ENCODE results near the gene MCM3AP.
"Not testable (repeated sequence)": the region's sequence is repeated elsewhere in the genome, so short reads cannot be mapped to it uniquely, and the experiment has no call there.

Gene MCM3AP

GRCh38 chr21:46245213-46245915 is 40.0 kb downstream of the MCM3AP start:
- H3K4me3 ChIP-seq (ENCODE audit: low read length): no peak overlapping the region
- DNase-seq (ENCODE audit: low read depth): no peak
- TF ChIP-seq, protein P1, sequence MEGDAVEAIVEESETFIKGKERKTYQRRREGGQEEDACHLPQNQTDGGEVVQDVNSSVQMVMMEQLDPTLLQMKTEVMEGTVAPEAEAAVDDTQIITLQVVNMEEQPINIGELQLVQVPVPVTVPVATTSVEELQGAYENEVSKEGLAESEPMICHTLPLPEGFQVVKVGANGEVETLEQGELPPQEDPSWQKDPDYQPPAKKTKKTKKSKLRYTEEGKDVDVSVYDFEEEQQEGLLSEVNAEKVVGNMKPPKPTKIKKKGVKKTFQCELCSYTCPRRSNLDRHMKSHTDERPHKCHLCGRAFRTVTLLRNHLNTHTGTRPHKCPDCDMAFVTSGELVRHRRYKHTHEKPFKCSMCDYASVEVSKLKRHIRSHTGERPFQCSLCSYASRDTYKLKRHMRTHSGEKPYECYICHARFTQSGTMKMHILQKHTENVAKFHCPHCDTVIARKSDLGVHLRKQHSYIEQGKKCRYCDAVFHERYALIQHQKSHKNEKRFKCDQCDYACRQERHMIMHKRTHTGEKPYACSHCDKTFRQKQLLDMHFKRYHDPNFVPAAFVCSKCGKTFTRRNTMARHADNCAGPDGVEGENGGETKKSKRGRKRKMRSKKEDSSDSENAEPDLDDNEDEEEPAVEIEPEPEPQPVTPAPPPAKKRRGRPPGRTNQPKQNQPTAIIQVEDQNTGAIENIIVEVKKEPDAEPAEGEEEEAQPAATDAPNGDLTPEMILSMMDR (IDR thresholded peaks at IDR 0.05; ENCODE audit: insufficient read depth, low read depth, low read length, missing control alignments): no peak

DNA sequence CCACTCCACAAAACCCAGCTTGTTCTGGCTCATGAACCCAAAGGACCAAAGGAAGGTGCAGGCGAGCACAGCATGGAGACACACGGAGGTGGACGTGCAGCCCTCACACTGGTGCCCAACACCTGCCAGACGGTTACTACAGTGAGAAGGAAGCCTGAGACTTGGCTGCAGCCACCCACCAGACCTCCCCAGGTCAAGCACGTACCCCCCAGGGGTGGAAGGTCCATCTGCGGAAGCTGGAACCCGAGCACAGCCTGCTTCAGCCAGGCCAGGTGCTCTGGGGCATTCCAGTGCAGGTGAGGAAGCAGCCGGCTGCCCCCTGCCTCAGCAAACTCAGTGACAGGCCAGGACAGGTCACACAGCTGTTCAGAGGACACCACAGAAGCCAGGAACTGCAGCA is 40.8 kb downstream of the MCM3AP start:
- DNase-seq (ENCODE audit: low read depth): no peak
- TF ChIP-seq, protein P1 (IDR thresholded peaks at IDR 0.05; ENCODE audit: insufficient read depth, low read depth, low read length, missing control alignments): no peak
- no peak overlapping the region for H3K4me3 ChIP-seq (ENCODE audit: low read length)

GRCh38 chr21:46243960-46244361 is 41.5 kb downstream of the MCM3AP start:
- TF ChIP-seq, protein P1 (IDR thresholded peaks at IDR 0.05; ENCODE audit: insufficient read depth, low read depth, low read length, missing control alignments): no peak
- DNase-seq (ENCODE audit: low read depth): no peak
- H3K4me3 ChIP-seq (ENCODE audit: low read length): no peak overlapping the region

- TF ChIP-seq, protein P1 (IDR thresholded peaks at IDR 0.05; ENCODE audit: insufficient read depth, low read depth, low read length, missing control alignments): no peak
- no peak for DNase-seq (ENCODE audit: low read depth)
- H3K4me3 ChIP-seq (ENCODE audit: low read length): no peak overlapping the region
Observed at GRCh38 chr21:46243325-46243724, 42.1 kb downstream of the MCM3AP start.

DNA sequence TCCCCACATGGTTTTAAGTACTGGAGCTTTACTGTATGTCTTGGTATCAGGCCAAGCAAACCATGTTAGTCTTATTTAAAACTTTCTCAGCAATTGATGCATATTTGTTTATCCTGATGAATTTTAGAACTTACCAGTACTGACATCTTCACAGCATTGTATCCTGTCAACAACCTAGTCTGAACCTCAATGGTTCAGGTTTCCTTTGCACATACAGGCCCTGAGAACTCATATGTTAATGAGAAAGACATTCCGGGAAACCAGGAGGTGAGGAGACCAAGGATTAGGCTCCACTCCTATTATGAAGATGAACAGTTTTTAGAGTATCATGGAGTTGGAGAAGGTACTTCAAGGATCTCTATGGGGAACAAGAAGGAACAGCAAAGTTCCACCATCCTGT is 43.8 kb downstream of the MCM3AP start:
- H3K4me3 ChIP-seq (ENCODE audit: low read length); DNase-seq (ENCODE audit: low read depth): not testable (repeated sequence)

DNA sequence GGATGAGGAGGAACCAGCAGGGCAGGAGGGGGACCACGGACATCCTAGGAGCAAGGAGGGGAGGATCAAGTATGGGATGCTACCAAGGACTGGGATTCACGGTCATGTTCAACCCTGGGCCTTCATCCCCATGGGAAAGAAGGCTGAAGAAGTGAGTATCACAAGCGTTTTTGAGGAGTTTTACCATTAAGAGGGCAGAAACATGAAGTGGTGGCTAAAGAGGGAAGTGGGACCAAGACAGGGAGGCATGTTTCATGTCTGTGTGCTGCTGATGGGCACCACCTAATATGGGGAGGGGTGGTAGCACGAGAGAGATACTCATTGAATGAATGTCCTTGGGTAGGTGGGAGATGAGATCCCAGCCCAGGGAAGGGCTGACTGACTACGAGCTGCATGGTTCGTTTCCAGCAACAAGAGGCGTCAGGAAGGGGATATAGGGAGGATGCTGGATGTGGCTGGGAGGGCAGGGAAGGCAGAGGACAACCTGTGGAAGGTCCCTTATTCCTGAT is 45.5 kb downstream of the MCM3AP start:
- TF ChIP-seq, protein P1 (IDR thresholded peaks at IDR 0.05; ENCODE audit: insufficient read depth, low read depth, low read length, missing control alignments): no peak
- no peak for DNase-seq (ENCODE audit: low read depth)
- no peak overlapping the region for H3K4me3 ChIP-seq (ENCODE audit: low read length)

- TF ChIP-seq, protein P1 (IDR thresholded peaks at IDR 0.05; ENCODE audit: insufficient read depth, low read depth, low read length, missing control alignments): no peak
- no peak for DNase-seq (ENCODE audit: low read depth)
- H3K4me3 ChIP-seq (ENCODE audit: low read length): no peak overlapping the region
Observed at GRCh38 chr21:46237474-46237873, 47.9 kb downstream of the MCM3AP start.
